ENCODE measurements around the gene CASP3. TPM values are rescaled to one million over a fixed set of nuclear protein-coding genes. Genes with fewer than 3 reads are reported as not detected.

Gene CASP3
- polyA plus RNA-seq, 1 of the 3 experiments (the other 2 are of a cell fraction) = 15.5 TPM

- ChIA-PET POLR2A (no interaction called here), CTCF (no interaction called here)
- no peaks in the 10 kb centered on the region for H3K27me3 ChIP-seq (ENCODE audit: insufficient read depth)
- H2AFZ ChIP-seq (ENCODE audit: low read depth) = no peak overlapping the region
- no peak overlapping the region for H3K27ac ChIP-seq (ENCODE audit: low read depth in 2 of 2, low read length in 1 of 2)
- no peak overlapping the region for H3K9ac ChIP-seq
- H3K4me1 ChIP-seq (ENCODE audit: control insufficient read depth in 1 of 2, insufficient read depth in 2 of 2, low read depth in 1 of 2, low read length in 1 of 2) = no peaks in the 10 kb centered on the region
- DNase-seq = no peak
- H3K4me2 ChIP-seq = no peak overlapping the region
- WGBS (ENCODE audit: low lambda C conversion rate) = 90% methylated on average over 9 of the region's 9 CpGs
- no peaks in the 10 kb centered on the region for H3K9me2 ChIP-seq
- H3K9me3 ChIP-seq = no peaks in the 10 kb centered on the region
- H3K4me3 ChIP-seq (ENCODE audit: low read depth in 2 of 2, low read length in 1 of 2) = no peak overlapping the region
- H3F3A ChIP-seq (replicated peaks; ENCODE audit: insufficient read depth) = no peaks in the 10 kb centered on the region
- H3K36me3 ChIP-seq (replicated peaks in 1 of 2; ENCODE audit: control insufficient read depth in 1 of 2, insufficient read depth in 2 of 2, low read length in 1 of 2) = peaks cover 0 to 3% of the 10 kb centered on the region in 2 experiments
- H3K79me2 ChIP-seq (ENCODE audit: insufficient read depth) = no peaks in the 10 kb centered on the region
- H4K20me1 ChIP-seq (ENCODE audit: insufficient read depth) = no peaks in the 10 kb centered on the region
- TF ChIP-seq RFX5 (IDR thresholded peaks at IDR 0.05; ENCODE audit: low read length) = no peak
- TF ChIP-seq SMC3 (IDR thresholded peaks at IDR 0.05; ENCODE audit: low read depth, low read length) = no peak
These were observed 31.5 kb upstream of the CASP3 start for GRCh38 chr4:184680698-184681097.

- no peak for DNase-seq
- Histone ChIP-seq H3K9me3 (no peaks in the 10 kb centered on the region), H3K9me2 (no peaks in the 10 kb centered on the region), H4K20me1 (ENCODE audit: insufficient read depth) (no peaks in the 10 kb centered on the region), H2AFZ (ENCODE audit: low read depth) (no peak overlapping the region), H3K36me3 (replicated peaks in 1 of 2; ENCODE audit: control insufficient read depth in 1 of 2, insufficient read depth in 2 of 2, low read length in 1 of 2) (peaks cover 6 to 16% of the 10 kb centered on the region in 2 experiments), H3K4me1 (ENCODE audit: control insufficient read depth in 1 of 2, insufficient read depth in 2 of 2, low read depth in 1 of 2, low read length in 1 of 2) (no peaks in the 10 kb centered on the region), H3K27me3 (ENCODE audit: insufficient read depth) (no peaks in the 10 kb centered on the region), H3K9ac (no peak overlapping the region), H3K4me2 (no peak overlapping the region), H3F3A (replicated peaks; ENCODE audit: insufficient read depth) (no peaks in the 10 kb centered on the region), H3K27ac (ENCODE audit: low read depth in 2 of 2, low read length in 1 of 2) (no peak overlapping the region), H3K79me2 (ENCODE audit: insufficient read depth) (no peaks in the 10 kb centered on the region), H3K4me3 (ENCODE audit: low read depth in 2 of 2, low read length in 1 of 2) (no peak overlapping the region)
- POLR2A ChIA-PET = no interaction called here
- CTCF ChIA-PET = no interaction called here
- TF ChIP-seq RCOR1 (IDR thresholded peaks at IDR 0.05; ENCODE audit: low read length) (no peak), EZH2phosphoT487 (IDR thresholded peaks at IDR 0.05; ENCODE audit: borderline replicate concordance, low read depth) (no peak), NRF1 (IDR thresholded peaks at IDR 0.05; ENCODE audit: low read depth, low read length) (no peak), ELF1 (IDR thresholded peaks at IDR 0.05) (no peak), SIN3A (IDR thresholded peaks at IDR 0.05; ENCODE audit: borderline replicate concordance, low read depth, low read length) (no peak), CTCF (IDR thresholded peaks at IDR 0.05) (no peak), IRF3 (IDR thresholded peaks at IDR 0.05; ENCODE audit: low read depth, low read length) (no peak), RXRA (IDR thresholded peaks at IDR 0.05; ENCODE audit: borderline replicate concordance, low read depth) (no peak), MXI1 (IDR thresholded peaks at IDR 0.05; ENCODE audit: low read depth, low read length) (no peak), MAX (IDR thresholded peaks at IDR 0.05; ENCODE audit: low read depth) (no peak), TCF12 (IDR thresholded peaks at IDR 0.05) (no peak), CHD2 (IDR thresholded peaks at IDR 0.05; ENCODE audit: low read length, partially characterized antibody) (no peak), FOSL2 (IDR thresholded peaks at IDR 0.05; ENCODE audit: borderline replicate concordance, low read depth) (no peak)
- 87% methylated on average over 3 of the region's 3 CpGs for WGBS (ENCODE audit: low lambda C conversion rate)
These were observed 26.7 kb upstream of the CASP3 start for GRCh38 chr4:184675821-184676492.
